IPS-20b (cell line): ENCODE measurements around the gene IGFL1.
"Not testable (repeated sequence)": the region's sequence is repeated elsewhere in the genome, so short reads cannot be mapped to it uniquely, and the experiment has no call there.

Source experiments
- H3K27ac ChIP-seq: one replicate; pipeline ENCODE4 v1.5.1; 2013; ENCODE audit warnings: low read length
- H3K27me3 ChIP-seq: 2 replicates; pipeline ENCODE4 v1.6.1; 2013; ENCODE audit warnings: mild to moderate bottlenecking, low read length, inconsistent platforms; ENCODE audit not compliant: insufficient read depth
- H3K36me3 ChIP-seq: 2 replicates; pipeline ENCODE4 v1.6.1; 2013; ENCODE audit warnings: low read depth, mild to moderate bottlenecking, inconsistent platforms, low read length, moderate library complexity; ENCODE audit not compliant: insufficient read depth
- H3K4me1 ChIP-seq: 2 replicates; pipeline ENCODE4 v1.6.1; 2013; ENCODE audit warnings: mild to moderate bottlenecking, control low read depth, inconsistent platforms, low read length, moderate library complexity; ENCODE audit not compliant: insufficient read depth
- H3K4me3 ChIP-seq: 2 replicates; pipeline ENCODE4 v1.5.1; 2013; ENCODE audit warnings: mild to moderate bottlenecking, low read length, inconsistent platforms
- H3K9ac ChIP-seq: 2 replicates; pipeline ENCODE4 v1.6.1; 2013; ENCODE audit warnings: low read depth, mild to moderate bottlenecking, inconsistent platforms, low read length, moderate library complexity
- H3K9me3 ChIP-seq: 2 replicates; pipeline ENCODE4 v1.6.1; 2013; ENCODE audit warnings: mild to moderate bottlenecking, low read depth, low read length, inconsistent platforms; ENCODE audit not compliant: insufficient read depth

The IGFL1 gene

GRCh38 chr19:46229442-46229841 is at the start of gene IGFL1:
TSS of gene IGFL1 (plus strand) at chr19:46229742. CDS start at chr19:46229775, 33 bp downstream.
- H3K4me3 ChIP-seq, result no peak within 1 kb of the TSS
- H3K9ac ChIP-seq, result no peak within 1 kb of the TSS
- H3K9me3 ChIP-seq, result no peaks in the 10 kb centered on the region
- peaks cover 12% of the 10 kb centered on the region; the same call in 1 of the 2 replicates for H3K27me3 ChIP-seq
- H3K36me3 ChIP-seq, result no peaks in the 10 kb centered on the region
- no peak within 1 kb of the TSS for H3K27ac ChIP-seq
- H3K4me1 ChIP-seq, result no peaks in the 10 kb centered on the region

- H3K4me3 ChIP-seq, result no peak overlapping the region
- H3K27ac ChIP-seq, result no peak overlapping the region
These were observed 48.7 kb upstream of the IGFL1 start for GRCh38 chr19:46180701-46181387.

GRCh38 chr19:46181388-46181779 is 48.2 kb upstream of the IGFL1 start:
- H3K9me3 ChIP-seq, result no peaks in the 10 kb centered on the region
- H3K9ac ChIP-seq, result no peak overlapping the region
- no peaks in the 10 kb centered on the region for H3K27me3 ChIP-seq
- H3K4me1 ChIP-seq, result no peaks in the 10 kb centered on the region
- no peak overlapping the region for H3K4me3 ChIP-seq
- H3K27ac ChIP-seq, result no peak overlapping the region
- H3K36me3 ChIP-seq, result no peaks in the 10 kb centered on the region

More at GRCh38 chr19:46180701-46181387, 48.7 kb upstream of the IGFL1 start:
- Histone ChIP-seq H3K4me1 (no peaks in the 10 kb centered on the region), H3K9me3 (no peaks in the 10 kb centered on the region), H3K27me3 (no peaks in the 10 kb centered on the region), H3K36me3 (no peaks in the 10 kb centered on the region), H3K9ac (no peak overlapping the region)

- Histone ChIP-seq H3K4me1 (no peaks in the 10 kb centered on the region), H3K9ac (no peak overlapping the region), H3K9me3 (no peaks in the 10 kb centered on the region), H3K27me3 (no peaks in the 10 kb centered on the region), H3K4me3 (no peak overlapping the region), H3K36me3 (no peaks in the 10 kb centered on the region), H3K27ac (no peak overlapping the region)
These were observed 47.1 kb upstream of the IGFL1 start for GRCh38 chr19:46182476-46182875.

GRCh38 chr19:46184775-46185710 is 44.5 kb upstream of the IGFL1 start:
- H3K4me3 ChIP-seq, H3K36me3 ChIP-seq, H3K27ac ChIP-seq, H3K9me3 ChIP-seq, H3K27me3 ChIP-seq, H3K9ac ChIP-seq, H3K4me1 ChIP-seq: not testable (repeated sequence)

GRCh38 chr19:46186101-46186716 is 43.3 kb upstream of the IGFL1 start:
- H3K36me3 ChIP-seq, result no peaks in the 10 kb centered on the region
- H3K9ac ChIP-seq, result no peak overlapping the region
- H3K9me3 ChIP-seq, result no peaks in the 10 kb centered on the region
- no peaks in the 10 kb centered on the region for H3K27me3 ChIP-seq
- H3K4me1 ChIP-seq, result no peaks in the 10 kb centered on the region
- H3K4me3 ChIP-seq, result no peak overlapping the region
- H3K27ac ChIP-seq, result no peak overlapping the region

GRCh38 chr19:46186717-46187101 is 42.8 kb upstream of the IGFL1 start:
- Histone ChIP-seq H3K9ac (no peak overlapping the region), H3K9me3 (no peaks in the 10 kb centered on the region), H3K4me1 (no peaks in the 10 kb centered on the region), H3K27ac (no peak overlapping the region), H3K36me3 (no peaks in the 10 kb centered on the region), H3K4me3 (no peak overlapping the region), H3K27me3 (no peaks in the 10 kb centered on the region)

- H3K4me1 ChIP-seq, result no peaks in the 10 kb centered on the region
- no peak overlapping the region for H3K9ac ChIP-seq
- no peaks in the 10 kb centered on the region for H3K27me3 ChIP-seq
- H3K4me3 ChIP-seq, result no peak overlapping the region
- no peaks in the 10 kb centered on the region for H3K36me3 ChIP-seq
- no peaks in the 10 kb centered on the region for H3K9me3 ChIP-seq
- no peak overlapping the region for H3K27ac ChIP-seq
These were observed 39.3 kb upstream of the IGFL1 start for GRCh38 chr19:46189971-46190888.

- Histone ChIP-seq H3K4me3 (no peak overlapping the region), H3K4me1 (no peaks in the 10 kb centered on the region), H3K36me3 (no peaks in the 10 kb centered on the region), H3K9ac (no peak overlapping the region), H3K27me3 (no peaks in the 10 kb centered on the region), H3K9me3 (no peaks in the 10 kb centered on the region), H3K27ac (no peak overlapping the region)
These were observed 38.2 kb upstream of the IGFL1 start for GRCh38 chr19:46191356-46191755.

GRCh38 chr19:46191972-46192371 is 37.6 kb upstream of the IGFL1 start:
- Histone ChIP-seq H3K9ac (no peak overlapping the region), H3K27me3 (no peaks in the 10 kb centered on the region), H3K27ac (no peak overlapping the region), H3K4me3 (no peak overlapping the region), H3K36me3 (no peaks in the 10 kb centered on the region), H3K4me1 (no peaks in the 10 kb centered on the region), H3K9me3 (no peaks in the 10 kb centered on the region)

GRCh38 chr19:46192626-46192991 is 36.9 kb upstream of the IGFL1 start:
- not testable (repeated sequence) for H3K9ac ChIP-seq, H3K4me1 ChIP-seq, H3K4me3 ChIP-seq, H3K9me3 ChIP-seq, H3K27ac ChIP-seq, H3K36me3 ChIP-seq, H3K27me3 ChIP-seq
